A673 (cell line): ENCODE measurements around the gene AGAP1. TPM values are rescaled to one million over a fixed set of nuclear protein-coding genes. Genes with fewer than 3 reads are reported as not detected.

Experiments used
- BruUV-seq: library from RNA; stranded (reverse); fragments of 400-500 nt; replicated peaks from 2 replicates; lab custom pipeline; 2021; lab: Mats Ljungman, UMichigan
- CTCF ChIA-PET: fragments of 300-600 bp; sonication (Branson Sonifier 250); formaldehyde crosslinking; loops from one replicate; lab custom pipeline; 2022; ENCODE audit warnings: antibody characterized with exemption; lab: Charles Lee
- POLR2A ChIA-PET: fragments of 300-600 bp; sonication (Branson Sonifier 250); formaldehyde crosslinking; loops from one replicate; lab custom pipeline; 2022; ENCODE audit warnings: antibody characterized with exemption; ENCODE audit not compliant: low non-redundant PET; lab: Charles Lee
- DNase-seq: peaks from one replicate; pipeline ENCODE4 v3.0.0-alpha.2; 2015; ENCODE audit warnings: low spot score
- H3K27ac ChIP-seq: fragments of 200-600 bp; sonication (generic); 2 replicates; pipeline ENCODE4 v1.5.1; 2016; ENCODE audit warnings: mixed run types, low read depth, mild to moderate bottlenecking, mixed read lengths, antibody characterized with exemption, low read length; ENCODE audit not compliant: poor library complexity, severe bottlenecking
- H3K27me3 ChIP-seq: fragments of 200-600 bp; sonication (generic); replicated peaks from 2 replicates; pipeline ENCODE4 v1.6.1; 2017; ENCODE audit warnings: mixed run types, low read depth, mild to moderate bottlenecking, mixed read lengths, antibody characterized with exemption, low read length; ENCODE audit not compliant: insufficient read depth, poor library complexity
- H3K36me3 ChIP-seq: fragments of 200-600 bp; sonication (generic); 2 replicates; pipeline ENCODE4 v1.6.1; 2016; ENCODE audit warnings: mixed run types, mild to moderate bottlenecking, mixed read lengths, antibody characterized with exemption, low read length; ENCODE audit not compliant: insufficient read depth, poor library complexity, severe bottlenecking
- H3K4me1 ChIP-seq: fragments of 200-600 bp; sonication (generic); 2 replicates; pipeline ENCODE4 v1.6.1; 2017; ENCODE audit warnings: mixed run types, mild to moderate bottlenecking, mixed read lengths, antibody characterized with exemption, low read length; ENCODE audit not compliant: insufficient read depth, poor library complexity, severe bottlenecking
- H3K4me3 ChIP-seq: fragments of 200-600 bp; sonication (generic); 2 replicates; pipeline ENCODE4 v1.5.1; 2016; ENCODE audit warnings: low read depth, mixed run types, mild to moderate bottlenecking, mixed read lengths, low read length; ENCODE audit not compliant: poor library complexity, severe bottlenecking
- H3K9me3 ChIP-seq: fragments of 200-600 bp; sonication (generic); 2 replicates; pipeline ENCODE4 v1.6.1; 2016; ENCODE audit warnings: mixed run types, low read depth, mild to moderate bottlenecking, mixed read lengths, antibody characterized with exemption, low read length; ENCODE audit not compliant: poor library complexity, severe bottlenecking
- CTCF ChIP-seq: fragments of 300-800, 200-600 bp; sonication (generic); conservative IDR thresholded peaks from 2 replicates; pipeline ENCODE4 v1.5.1; 2017; ENCODE audit warnings: low read depth, mild to moderate bottlenecking, antibody characterized with exemption, low read length, moderate library complexity, mixed read lengths
- EZH2 ChIP-seq: fragments of 200-600 bp; sonication (generic); IDR thresholded peaks from 2 replicates; pipeline ENCODE4 v1.6.1; 2017; ENCODE audit warnings: borderline replicate concordance, low read depth, mild to moderate bottlenecking, mixed read lengths, antibody characterized with exemption, low read length; ENCODE audit not compliant: poor library complexity, severe bottlenecking
- intact Hi-C: fragments of 100-400 bp; cut with micrococcal nuclease; formaldehyde crosslinking; loops from one replicate; pipeline ENCODE4 v1.10.0; 2022; ENCODE audit not compliant: unreplicated experiment
- total RNA-seq: library from RNA; stranded (reverse); gene quantifications from 2 replicates; pipeline ENCODE4 v1.2.3, GENCODE V29; 2021

AGAP1 gene
- total RNA-seq, 1 experiment from 2014 or later = 25.3 TPM

GRCh38 chr2:236044191-236044590 is 550.3 kb downstream of the AGAP1 start:
- H3K27me3 ChIP-seq = no peaks in the 10 kb centered on the region
- H3K27ac ChIP-seq = no peak overlapping the region
- BruUV-seq = no TSS peak
- no peaks in the 10 kb centered on the region for H3K36me3 ChIP-seq
- intact Hi-C loops = no loop called here
- H3K9me3 ChIP-seq = no peaks in the 10 kb centered on the region
- TF ChIP-seq CTCF (no peak), EZH2 (no peak)
- no peak for DNase-seq
- H3K4me1 ChIP-seq = no peaks in the 10 kb centered on the region
- ChIA-PET POLR2A (no interaction called here), CTCF (no interaction called here)
- no peak overlapping the region for H3K4me3 ChIP-seq

- DNase-seq = no peak
- CTCF ChIA-PET = no interaction called here
- Histone ChIP-seq H3K27me3 (no peaks in the 10 kb centered on the region), H3K4me3 (no peak overlapping the region), H3K4me1 (no peaks in the 10 kb centered on the region), H3K9me3 (no peaks in the 10 kb centered on the region), H3K27ac (no peak overlapping the region), H3K36me3 (no peaks in the 10 kb centered on the region)
- intact Hi-C loops = no loop called here
- no peak for TF ChIP-seq CTCF
- TF ChIP-seq EZH2 = no peak
- BruUV-seq = no TSS peak
- POLR2A ChIA-PET = no interaction called here
These were observed 551.7 kb downstream of the AGAP1 start for GRCh38 chr2:236045251-236046235.

GRCh38 chr2:236046715-236047114 is 552.9 kb downstream of the AGAP1 start:
- BruUV-seq = no TSS peak
- ChIA-PET POLR2A (no interaction called here), CTCF (no interaction called here)
- no peak for TF ChIP-seq CTCF
- no peak for TF ChIP-seq EZH2
- Histone ChIP-seq H3K36me3 (no peaks in the 10 kb centered on the region), H3K27ac (no peak overlapping the region), H3K27me3 (no peaks in the 10 kb centered on the region), H3K4me3 (no peak overlapping the region), H3K4me1 (no peaks in the 10 kb centered on the region), H3K9me3 (no peaks in the 10 kb centered on the region)
- DNase-seq = no peak
- intact Hi-C loops = no loop called here
